Activated CD4-positive, CD25-positive, alpha-beta regulatory T cell (primary cell): Measurements from ENCODE around the gene CLCNKA.
"Not testable (repeated sequence)": the region's sequence is repeated elsewhere in the genome, so short reads cannot be mapped to it uniquely, and the experiment has no call there.

Experiments used
- DNase-seq, 4 experiments: peaks; one replicate each; lab custom pipeline; 2025; lab: John Stamatoyannopoulos, UW

CLCNKA gene

DNA sequence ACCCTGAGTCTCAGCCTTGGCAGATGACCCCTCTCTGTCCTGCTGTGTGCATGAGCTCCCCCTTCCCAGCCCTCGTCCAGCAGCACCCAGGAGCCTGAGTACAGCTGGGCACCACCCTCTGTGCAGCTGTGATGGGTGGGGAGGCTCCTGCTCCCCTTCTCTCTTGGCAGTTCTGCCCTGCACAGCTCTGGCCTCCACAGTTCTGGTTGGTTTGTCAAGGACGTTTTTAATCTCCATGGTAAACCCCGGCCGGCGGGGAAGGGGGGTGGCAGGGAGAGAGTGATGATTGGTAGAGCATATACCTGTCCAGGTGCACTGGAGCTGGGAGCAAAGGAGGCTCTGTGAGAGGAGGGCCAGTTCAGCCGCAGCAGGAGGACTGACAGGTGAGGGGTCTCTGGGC lies at the start of gene CLCNKA:
TSS of gene CLCNKA (plus strand) at position 356 of the 400 bp plus-strand sequence. CDS start 584 bp downstream, outside the sequence.
- DNase-seq: no peak

DNA sequence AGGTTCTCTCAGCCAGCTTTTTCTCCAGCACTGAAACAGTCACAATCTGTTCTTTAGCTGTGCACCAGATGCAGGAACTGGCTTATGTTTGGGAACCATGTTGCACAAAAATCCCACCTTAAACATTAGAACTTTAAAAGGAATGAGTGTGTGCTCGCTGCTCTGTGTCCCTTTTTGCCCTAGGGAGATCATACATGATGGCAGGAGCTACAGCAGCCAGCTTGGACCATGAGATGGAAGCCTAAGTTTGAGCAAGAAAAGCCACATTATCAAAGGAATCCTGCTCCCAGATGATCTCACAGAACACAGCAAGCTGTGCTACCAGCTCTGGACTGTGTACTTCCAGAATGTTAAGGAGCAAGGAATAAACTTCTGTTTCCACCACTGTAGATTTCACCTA lies 49.4 kb upstream of the CLCNKA start:
- DNase-seq: no peak

DNA sequence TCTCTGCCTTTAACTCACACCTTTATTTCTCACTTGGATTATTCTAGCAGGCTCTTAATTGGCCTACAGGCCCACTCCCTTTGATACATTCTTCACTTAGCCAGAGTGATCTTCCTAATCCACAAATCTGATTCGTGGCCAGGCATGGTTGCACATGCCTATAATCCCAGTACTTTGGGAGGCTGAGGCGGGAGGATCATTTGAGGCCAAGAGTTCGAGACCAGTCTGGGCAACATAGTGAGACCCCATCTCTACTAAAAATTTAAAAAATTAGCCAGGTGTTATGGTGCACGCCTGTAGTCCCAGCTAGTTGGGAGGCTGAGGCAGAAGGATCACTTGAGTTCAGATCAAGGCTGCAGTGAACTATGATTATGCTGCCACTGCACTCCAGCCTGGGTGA lies 48.1 kb upstream of the CLCNKA start:
- DNase-seq: no peak

DNA sequence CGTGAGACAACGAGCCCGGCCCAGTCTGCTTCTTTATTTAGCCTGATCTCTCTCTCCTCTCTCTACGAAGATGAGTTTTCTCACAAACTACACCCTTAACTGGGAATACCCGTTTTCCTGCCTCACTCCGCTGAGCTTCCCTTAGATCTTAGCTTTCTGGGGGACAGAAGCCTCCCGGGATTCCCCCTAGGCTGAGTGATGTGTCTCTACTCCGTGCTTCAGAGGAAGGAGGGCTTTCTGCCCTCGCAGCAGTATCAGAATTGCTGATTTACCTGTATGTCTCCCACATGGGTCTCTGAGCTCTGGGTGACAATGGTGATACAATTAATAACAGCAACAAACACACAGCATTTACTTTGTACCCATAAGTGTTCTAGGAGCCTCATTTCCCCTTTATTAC lies 47.0 kb upstream of the CLCNKA start:
- DNase-seq: no peak

DNA sequence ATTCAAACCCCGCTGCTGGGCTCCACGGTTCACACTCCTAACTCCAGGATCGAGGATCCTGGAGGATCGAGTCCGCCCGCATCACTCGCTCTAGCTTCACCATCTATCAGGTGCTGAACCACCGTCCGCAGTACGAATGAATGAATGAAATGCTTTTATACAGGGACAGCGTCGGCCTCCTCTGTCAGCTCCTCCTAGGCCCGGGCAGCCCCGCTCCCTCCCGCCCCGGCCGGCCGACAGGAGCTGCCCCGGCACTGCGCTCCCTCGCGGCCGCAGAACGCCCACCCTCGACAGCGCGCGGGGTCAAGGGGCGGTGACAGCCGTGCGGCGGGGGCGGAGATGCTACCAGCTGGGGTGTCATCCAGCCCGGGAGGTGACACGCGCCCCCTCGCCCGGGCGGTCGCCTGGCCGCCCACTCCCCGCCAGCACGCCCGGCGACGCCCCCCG lies 46.5 kb upstream of the CLCNKA start:
- peak in 3 of 4 experiments; percentile 47 to 48 (median 48) for DNase-seq

DNA sequence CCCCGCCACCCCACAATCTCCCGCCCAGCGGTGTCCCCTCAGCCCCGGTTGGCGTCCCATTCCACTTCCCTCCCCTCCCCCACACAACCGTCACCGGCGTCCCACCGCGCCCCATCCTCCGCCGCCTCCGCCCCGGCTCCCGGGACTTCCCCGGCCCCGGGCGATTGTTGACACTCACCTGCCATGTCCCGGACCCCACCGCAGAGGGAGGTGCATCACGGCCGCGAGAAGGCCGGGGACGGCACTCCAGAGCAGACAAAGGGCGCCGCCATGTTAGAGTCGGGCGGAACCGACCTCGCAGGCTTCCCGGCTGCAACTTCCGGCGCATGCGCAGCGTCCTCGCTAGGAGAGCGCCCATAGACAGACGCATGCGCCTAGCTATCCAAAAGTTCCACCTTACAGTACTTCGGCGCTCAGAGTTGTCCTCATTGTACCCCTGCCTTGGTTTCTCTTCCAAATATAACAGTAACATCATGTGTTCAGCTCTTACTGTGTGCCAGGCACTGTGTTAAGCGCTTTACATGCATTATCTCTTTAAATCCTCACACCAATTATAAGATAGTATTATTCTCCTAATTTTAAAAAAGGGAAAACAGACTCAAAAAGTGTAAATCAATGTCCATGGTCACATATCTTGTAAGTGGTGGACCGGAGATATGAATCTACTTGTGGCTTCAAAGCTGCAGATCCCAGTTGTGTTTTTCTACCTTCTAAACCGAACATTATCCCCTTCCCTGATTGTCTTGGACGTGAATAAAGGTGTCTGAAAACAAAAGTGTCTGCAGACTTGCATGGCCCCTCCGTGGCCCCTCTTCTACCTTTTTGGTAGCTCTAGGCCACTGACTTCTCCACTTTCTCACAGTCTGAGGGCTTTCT lies 45.8 kb upstream of the CLCNKA start, which contains the start of gene ZBTB17:
TSS of gene ZBTB17 (minus strand) at position 297 of the 876 bp plus-strand sequence. CDS start 27,606 bp downstream, outside the sequence.
- DNase-seq: peak; percentile 84 to 91 (median 90)

DNA sequence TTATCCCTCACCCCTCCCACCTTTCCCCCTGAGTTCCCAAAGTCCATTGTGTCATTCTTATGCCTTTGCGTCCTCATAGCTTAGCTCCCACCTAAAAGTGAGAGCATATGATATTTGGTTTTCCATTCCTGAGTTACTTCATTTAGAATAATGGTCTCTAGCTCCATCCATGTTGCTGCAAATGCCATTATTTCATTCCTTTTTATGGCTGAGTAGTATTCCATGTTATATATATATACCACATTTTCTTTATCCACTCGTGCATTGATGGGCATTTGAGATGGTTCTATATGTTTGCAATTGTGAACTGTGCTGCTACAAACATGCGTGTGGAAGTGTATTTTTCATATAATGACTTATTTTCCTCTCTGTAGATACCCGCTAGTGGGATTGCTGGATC lies 43.9 kb upstream of the CLCNKA start:
- not testable (repeated sequence) for DNase-seq

DNA sequence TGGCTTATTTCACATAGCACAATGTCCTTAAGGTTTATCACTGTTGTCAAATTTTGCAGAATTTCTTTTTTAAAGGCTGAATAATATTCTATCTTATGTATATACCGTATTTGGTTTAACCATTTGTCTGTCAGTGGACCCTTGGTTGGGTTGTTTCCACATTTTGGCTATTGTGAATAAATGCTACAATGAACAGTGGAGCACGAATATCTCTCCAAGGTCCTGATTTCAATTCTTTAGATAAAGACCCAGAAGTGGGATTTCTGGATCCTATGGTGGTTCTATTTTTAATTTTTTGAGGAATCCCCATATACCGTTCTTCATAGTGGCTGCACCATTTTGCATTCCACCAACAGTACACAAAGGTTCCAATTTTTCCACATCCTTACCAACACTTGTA lies 40.2 kb upstream of the CLCNKA start:
- DNase-seq: no peak

DNA sequence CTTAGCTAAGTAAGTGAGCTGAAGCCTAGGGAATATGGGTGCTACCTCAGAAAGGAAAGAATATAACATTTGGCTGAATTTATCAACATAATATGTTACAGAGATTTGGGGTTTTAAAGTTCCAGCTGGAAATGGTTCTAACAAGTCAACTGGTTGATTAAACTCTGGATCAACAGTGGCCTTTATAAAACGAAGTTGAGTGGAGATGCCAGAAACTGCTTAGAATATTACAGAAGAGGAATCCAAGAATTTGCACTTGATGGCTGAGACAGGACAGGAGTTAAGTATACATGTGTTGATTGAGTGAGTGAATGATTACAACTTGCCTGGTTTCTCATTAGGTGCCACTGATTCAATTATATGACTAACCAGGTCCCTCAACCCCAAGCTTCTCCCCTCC lies 38.6 kb upstream of the CLCNKA start:
- no peak for DNase-seq

DNA sequence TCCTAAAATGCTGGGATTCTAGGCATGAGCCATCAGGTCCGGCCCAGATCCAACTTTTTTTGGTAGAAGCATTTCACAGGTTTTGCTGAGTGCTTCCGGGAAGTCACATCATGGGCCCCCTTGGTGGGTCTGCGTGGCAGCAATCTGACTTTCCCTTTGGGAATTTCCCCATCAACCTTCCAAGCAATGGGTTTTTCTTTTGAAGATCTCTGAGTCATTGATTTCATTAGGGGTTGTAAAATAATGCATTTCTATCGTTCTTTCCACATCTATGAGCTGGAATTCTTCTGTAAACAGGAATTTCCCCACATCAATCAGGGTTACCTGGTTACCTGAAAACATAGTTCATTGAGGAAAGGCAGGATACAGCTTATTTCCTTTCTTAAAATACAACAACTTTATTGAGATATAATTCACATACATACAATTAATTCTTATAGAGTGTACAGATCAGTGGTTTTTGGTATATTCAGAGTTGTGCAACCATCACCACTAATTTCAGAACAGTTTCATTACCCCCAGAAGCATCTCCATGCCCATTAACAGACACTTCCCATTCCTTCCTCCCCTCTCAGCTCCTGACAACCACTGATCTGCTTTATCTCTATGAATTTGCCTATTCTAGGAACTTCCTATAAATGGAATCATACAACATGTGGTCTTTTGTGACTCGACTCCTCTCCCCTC lies 36.1 kb upstream of the CLCNKA start:
- DNase-seq: no peak

DNA sequence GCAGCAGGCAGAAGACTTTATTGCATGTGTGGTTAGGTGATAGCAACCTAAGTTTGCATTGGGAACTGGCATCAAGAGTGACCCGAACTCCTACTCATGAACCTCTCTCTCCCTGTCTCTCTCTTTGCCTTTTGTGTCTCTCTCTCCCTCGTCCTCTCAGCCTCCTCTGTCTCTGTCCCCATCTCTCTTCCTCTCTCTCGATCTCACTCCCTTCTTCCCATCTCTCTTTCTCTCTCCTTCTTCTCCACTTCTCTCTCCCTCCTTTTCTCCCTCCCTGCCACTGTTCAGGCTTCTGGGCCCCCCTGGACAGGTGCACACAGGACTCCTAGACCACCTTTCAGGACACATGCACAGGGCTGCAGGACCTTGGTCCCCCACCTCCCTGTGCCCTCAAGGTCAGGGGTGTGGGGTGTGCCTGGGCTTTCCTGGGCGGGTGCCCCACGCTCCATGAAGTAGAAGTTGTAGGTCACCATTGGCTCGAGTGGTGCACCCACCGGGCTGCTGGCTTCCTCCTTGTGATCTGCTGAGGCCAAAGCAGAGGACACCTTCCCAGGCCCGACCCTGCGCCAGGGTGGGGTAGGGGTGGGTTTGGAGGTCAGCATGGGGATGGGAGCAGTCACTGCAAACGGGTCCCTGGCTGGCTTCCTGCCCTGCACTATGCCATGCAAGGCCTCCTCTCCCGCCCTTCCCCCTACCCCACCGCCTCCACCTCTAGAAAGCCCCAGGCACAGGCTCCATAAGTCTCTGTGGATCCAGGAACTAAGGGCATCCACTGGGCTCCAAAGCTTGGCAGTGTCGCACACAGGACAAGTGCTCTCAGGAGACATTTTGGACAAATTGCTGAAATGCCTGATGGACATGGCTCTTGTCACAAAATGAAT lies 32.7 kb upstream of the CLCNKA start:
- no peak for DNase-seq

DNA sequence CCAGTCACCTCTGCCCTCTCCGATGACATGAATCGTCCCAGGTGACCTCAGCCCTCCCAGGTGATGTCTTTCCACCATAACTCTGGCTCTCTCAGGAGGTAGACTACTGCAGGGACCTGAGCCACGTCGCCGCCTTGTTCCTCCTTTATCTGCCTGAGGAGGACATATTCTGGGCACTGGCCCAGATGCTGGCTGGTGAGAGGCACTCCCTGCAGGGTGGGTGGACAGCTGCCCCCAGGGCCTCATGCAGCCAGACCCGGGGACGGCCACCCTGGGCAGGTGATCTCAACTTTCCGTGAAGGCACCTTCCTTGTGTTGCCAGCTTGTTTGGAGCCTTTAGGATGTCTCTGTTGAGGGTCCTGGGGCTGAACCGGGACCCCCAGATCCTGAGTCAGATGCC lies 32.1 kb upstream of the CLCNKA start:
- no peak for DNase-seq

DNA sequence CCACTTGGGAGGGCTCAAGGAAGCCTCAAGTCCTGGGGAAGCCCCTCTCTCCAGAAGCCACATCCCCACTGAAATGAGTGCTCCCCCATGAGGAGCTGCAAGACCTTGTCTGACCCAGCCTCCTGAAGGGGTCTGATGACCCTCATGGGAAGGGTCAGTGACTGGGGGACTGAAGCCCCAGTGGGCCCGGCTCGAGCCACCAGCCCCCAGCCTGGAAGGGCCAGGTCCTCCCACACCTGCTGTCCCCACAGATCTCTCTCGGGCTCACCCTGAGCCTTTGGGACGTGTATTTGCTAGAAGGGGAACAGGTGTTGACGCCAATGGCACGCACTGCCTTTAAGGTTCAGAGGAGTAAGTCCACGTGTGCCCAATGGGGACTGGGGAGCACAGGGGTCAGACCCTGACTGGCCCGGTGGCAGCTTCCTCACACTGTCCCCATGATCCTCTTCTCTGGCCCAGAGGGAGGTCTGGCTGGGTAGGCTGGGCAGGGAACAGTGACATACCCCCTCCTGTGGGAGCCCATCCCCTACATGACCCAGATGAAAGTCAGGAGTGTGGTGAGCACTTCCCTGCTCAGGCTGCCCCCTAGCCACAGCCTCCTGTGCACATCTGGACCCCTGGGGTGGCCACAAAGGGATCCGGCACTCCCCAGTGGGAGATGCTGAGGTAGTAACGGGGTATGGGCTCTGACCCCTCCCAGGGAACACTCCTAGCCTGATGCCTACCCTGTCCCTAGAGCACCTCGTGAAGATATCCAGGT lies 30.2 kb upstream of the CLCNKA start:
- DNase-seq: no peak

DNA sequence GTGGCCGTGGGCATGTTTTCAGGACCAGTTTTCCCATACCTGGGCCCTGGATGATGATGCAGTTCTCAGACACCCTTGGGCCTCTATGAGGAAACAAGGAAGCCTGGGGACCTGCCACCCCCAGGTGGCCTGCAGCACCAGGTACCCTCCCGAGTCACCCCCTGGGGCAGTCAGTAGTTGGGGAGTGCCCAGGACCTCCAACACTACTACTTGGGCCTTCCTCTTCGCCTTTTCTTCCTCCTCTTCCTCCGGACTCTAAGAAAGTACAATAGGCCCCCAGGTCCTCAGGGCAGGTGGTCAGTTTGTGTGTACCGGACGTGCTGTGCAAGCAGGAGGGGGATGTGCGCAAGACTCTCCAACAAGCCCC lies 29.7 kb upstream of the CLCNKA start:
- no peak for DNase-seq

DNA sequence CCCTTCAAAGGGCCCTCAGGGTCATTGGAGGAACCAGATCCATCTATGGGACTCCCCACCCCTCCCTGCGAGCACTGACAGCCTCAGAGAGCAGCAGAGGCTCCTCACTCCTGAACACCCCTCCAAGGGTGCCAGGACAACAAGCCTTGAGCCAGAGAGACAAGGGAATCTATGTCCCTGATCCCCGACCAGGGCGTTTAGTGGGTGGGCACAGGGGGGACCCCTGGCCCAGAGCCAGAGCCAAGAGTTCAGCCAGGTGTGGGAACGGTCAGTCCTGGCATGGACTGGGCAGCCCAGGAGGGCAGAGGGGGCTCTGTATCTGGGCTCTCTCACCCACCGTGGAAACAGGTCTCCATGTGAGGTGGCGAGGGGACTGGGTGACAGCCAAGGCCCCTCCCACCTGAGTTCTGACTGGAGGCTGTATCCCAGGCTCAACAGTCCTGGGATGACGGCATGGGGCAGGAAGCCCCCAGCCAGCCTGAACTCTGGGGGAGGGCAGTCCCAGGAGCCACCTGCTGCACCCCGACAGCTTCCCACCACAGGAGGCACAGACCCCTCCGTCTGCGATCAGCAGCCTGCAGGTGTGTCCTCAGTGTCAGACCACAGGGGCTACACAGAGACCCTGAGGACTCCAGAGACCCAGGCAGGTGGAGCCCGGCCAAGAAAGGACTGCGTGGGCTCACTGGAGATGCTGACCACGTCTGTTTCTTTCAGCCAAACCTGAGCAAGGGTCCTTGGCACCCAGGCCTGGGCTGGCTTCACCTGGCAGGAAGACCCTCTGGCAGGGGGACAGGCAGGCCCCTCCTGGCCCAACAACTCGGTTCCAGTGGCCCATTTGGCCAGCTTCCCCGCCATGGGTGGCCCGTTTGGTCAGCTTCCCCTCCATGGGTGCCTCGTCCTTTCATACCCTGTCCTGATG lies 29.0 kb upstream of the CLCNKA start:
- no peak for DNase-seq

DNA sequence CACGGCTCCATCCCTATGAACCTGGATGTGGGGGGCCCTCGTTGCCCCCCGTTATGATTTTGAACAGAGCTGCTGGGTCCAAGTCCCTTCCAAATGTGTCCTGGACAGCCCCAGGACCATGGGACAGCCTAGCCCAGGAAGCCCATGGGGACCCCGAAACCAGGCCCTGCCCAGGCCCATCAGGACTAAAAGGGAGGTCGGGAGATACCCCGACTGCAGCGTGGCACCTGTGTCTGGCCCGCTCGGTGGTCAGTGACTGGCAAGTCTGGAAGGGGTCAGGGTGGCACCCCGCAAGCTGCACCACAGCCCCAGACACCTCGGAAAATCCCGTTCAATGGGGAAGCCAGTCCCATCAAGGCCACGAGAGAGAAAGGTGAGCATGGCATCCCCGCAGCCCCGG lies 28.2 kb upstream of the CLCNKA start:
- DNase-seq: no peak

DNA sequence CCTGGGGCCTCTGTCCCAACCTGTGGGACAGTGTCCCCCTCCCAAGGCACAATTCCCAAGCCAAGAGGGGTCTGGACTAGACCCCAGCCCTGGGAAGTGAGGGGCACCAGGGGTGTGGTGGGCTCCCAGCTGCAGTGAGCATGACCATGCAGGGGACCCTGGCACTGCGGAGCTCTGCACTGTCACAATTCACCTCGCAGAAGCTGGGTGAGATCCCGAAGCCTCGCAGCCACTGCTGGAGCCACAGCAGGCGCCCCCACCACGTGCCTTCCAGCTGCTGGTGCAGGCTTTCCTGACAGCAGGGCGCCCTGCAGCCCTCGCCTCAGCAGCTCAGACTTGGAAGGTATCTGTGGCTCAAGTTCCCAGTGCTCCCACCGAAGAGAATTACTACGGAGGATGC lies 27.8 kb upstream of the CLCNKA start:
- no peak for DNase-seq

DNA sequence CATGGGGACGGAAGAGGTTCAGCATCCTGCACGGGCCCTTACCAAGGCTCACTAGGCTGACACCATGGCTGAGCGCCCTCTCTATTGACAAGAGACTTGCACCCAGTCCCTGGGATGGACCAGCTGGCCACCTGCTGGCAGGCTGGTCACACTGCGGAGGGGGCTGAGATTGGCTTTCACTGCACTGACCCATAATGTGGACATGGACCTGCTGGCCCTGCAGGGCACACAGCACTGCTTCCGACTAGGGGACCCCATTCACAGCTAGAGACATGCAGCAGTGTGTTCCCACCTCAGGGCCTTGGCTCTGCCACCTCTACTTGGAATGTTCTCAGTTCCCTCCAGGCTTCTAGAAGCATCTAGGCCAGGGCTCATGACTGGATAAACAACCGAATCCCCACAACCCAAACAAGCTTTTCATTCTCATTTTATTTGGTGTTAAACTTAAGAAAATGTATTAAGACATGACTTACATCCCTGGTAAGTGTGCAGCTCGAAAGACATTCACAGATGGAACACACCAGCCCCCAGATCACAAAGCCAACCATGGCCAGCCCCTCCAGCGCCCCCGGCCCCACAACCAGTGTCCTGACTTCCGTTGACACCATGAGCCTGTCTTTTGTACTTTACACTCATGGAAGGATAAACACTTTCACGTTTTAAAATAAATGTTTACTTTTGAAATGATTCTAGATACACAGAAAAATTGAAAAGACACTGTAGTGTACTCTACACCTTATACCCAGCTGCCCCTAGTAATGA lies 27.1 kb upstream of the CLCNKA start:
- DNase-seq: peak in 2 of 4 experiments; percentile 13 to 20

DNA sequence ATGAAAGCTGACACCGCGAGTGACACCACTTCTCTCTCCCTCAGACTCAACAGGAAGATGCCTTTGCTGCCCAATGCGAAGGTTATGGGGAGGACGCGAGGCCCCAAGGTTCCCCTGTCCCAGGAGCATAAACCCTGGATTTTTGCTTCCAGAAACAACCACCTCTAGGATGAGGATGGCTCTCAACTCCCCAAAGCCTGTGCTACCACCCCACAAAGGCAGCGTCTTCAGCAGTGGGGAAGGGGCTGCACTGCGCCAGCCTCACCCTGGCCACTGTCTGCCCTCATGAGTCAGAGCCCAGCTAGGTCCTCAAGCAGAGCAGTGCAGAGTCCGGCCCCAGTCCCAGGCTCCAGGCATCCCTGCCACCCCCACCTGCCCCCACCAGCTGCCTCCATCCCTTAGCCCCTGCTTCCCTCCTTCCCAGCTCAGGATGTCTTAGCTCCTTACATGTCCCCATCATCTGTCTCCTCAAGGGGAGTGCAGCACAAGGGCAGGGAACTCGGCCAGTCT lies 24.7 kb upstream of the CLCNKA start:
- no peak for DNase-seq
